ENCODE measurements around the gene NDUFS7. TPM values are rescaled to one million over a fixed set of nuclear protein-coding genes. Genes with fewer than 3 reads are reported as not detected.

Gene NDUFS7
- total and polyA plus RNA-seq, 7 donors = 177 to 423 (median 294) TPM

DNA sequence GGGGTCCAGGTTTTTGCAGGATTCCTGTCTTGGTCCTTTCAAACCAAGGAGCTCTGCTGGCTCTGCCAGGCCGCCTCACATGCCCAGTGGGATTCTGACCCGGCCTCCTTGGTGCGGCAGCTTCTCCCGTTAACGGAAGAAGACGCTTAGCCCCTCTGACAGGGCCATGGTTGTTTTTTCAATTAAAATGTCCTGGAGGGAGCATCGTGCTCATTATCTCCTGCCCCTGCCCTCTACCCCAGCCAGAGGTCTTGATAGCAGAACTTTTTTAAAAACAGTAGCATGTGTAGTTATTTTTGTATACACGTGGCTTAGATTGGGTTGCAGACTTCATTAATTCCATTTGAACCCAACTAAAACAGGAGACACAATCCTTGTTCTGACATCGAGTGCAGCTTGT, 43.0 kb downstream of the NDUFS7 start:
- intact Hi-C loops (cut with DNase I) = no loop called here
- ATAC-seq (no peak), DNase-seq (no peak)
- H3K9me3 ChIP-seq = no peaks in the 10 kb centered on the region
- TF ChIP-seq, protein P1, sequence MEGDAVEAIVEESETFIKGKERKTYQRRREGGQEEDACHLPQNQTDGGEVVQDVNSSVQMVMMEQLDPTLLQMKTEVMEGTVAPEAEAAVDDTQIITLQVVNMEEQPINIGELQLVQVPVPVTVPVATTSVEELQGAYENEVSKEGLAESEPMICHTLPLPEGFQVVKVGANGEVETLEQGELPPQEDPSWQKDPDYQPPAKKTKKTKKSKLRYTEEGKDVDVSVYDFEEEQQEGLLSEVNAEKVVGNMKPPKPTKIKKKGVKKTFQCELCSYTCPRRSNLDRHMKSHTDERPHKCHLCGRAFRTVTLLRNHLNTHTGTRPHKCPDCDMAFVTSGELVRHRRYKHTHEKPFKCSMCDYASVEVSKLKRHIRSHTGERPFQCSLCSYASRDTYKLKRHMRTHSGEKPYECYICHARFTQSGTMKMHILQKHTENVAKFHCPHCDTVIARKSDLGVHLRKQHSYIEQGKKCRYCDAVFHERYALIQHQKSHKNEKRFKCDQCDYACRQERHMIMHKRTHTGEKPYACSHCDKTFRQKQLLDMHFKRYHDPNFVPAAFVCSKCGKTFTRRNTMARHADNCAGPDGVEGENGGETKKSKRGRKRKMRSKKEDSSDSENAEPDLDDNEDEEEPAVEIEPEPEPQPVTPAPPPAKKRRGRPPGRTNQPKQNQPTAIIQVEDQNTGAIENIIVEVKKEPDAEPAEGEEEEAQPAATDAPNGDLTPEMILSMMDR (IDR thresholded peaks at IDR 0.05) = no peak
- 80 to 83% (median 83%) methylated on average over 9 of the region's 9 CpGs for WGBS, 3 donors
- H3K27ac ChIP-seq = no peak overlapping the region
- H3K4me1 ChIP-seq = no peaks in the 10 kb centered on the region
- H3K4me3 ChIP-seq = no peak overlapping the region
- H3K36me3 ChIP-seq (ENCODE audit: insufficient read depth in 1 of 2, low read depth in 1 of 2) = peaks cover 10 to 98% of the 10 kb centered on the region in 2 donors
- no peaks in the 10 kb centered on the region for H3K27me3 ChIP-seq (ENCODE audit: insufficient read depth in 3 of 3, low read length in 2 of 3)

DNA sequence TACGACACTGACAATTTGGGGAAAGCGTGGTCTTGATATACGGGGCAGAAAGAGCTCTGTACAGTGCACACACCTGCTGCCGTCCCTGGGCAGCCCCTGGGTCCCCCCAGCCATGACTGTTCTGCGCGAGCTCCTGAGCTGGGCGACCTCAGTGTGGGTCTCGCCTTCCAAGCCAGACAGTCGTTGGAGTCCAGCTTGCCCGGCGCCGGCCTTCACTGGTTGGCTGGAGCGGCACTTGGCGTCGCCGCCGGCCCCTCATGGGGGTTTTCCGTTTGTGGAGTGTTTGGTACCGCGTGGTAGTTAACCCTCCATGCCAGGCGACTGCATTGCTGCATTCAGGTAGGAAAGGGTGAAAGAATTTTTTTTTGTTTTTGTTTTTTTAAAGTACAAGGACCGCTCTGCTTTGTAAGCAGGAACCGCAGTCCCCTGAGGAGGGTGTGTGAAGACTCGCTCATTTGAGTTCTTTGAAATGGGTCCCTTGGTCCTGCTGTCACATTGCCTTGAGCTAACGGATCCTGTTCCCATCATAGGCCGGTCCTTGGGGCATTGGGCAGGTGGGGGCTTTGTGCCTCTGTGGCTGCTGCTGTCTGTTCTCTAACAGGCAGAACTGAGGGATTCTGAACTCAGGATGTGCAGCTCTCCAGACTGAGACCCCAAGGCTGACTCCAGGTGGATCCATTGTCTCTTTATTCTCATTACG, 43.7 kb downstream of the NDUFS7 start:
- WGBS, 3 donors = 85 to 90% (median 88%) methylated on average over 27 of the region's 27 CpGs
- H3K36me3 ChIP-seq (ENCODE audit: insufficient read depth in 1 of 2, low read depth in 1 of 2) = peaks cover 10 to 98% of the 10 kb centered on the region in 2 donors
- ATAC-seq = no peak
- no peak overlapping the region for H3K4me3 ChIP-seq
- no peak for DNase-seq
- H3K4me1 ChIP-seq = no peaks in the 10 kb centered on the region
- no peaks in the 10 kb centered on the region for H3K27me3 ChIP-seq (ENCODE audit: insufficient read depth in 3 of 3, low read length in 2 of 3)
- H3K9me3 ChIP-seq = no peaks in the 10 kb centered on the region
- TF ChIP-seq, protein P1 (IDR thresholded peaks at IDR 0.05) = no peak
- intact Hi-C loops (cut with DNase I) = no loop called here
- H3K27ac ChIP-seq = no peak overlapping the region

DNA sequence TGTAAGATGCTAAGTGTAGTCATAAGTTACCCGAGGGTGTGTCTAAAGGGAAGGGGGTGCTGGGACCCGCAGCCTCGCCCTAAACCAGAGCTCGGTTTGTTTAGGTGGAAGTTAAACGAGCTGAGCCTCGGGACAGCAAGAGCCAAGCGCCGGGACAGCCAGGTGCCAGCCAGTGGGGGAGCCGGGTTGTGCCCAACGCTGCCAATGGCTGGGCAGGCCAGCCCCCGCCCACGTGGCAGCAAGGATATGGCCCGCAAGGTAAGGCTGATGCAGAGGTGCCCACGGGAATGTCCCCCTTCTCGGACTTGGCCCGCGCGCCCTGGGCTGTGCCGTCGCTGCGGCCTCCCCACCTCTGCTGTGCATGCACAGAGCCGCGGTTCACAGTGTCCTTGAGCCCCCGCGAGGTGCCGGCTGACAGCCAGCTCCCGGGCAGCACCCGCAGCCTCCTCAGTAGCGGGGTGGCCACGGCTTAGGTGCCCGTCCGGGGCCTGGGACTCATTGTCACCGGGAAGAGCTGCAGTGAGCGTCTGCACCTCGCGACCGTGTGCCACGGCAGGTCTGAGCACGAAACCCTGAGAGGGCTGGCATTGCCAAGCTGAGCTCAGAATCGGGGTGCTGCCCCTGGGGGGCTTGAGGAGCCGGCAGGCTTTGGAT, 45.2 kb downstream of the NDUFS7 start:
- ATAC-seq (no peak), DNase-seq (no peak)
- Histone ChIP-seq H3K36me3 (ENCODE audit: insufficient read depth in 1 of 2, low read depth in 1 of 2) (peaks cover 10 to 98% of the 10 kb centered on the region in 2 donors), H3K27me3 (ENCODE audit: insufficient read depth in 3 of 3, low read length in 2 of 3) (no peaks in the 10 kb centered on the region), H3K4me1 (no peaks in the 10 kb centered on the region), H3K4me3 (no peak overlapping the region), H3K27ac (no peak overlapping the region), H3K9me3 (no peaks in the 10 kb centered on the region)
- TF ChIP-seq, protein P1 (IDR thresholded peaks at IDR 0.05) = no peak
- WGBS, 3 donors = 86 to 90% (median 87%) methylated on average over 41 of the region's 41 CpGs
- intact Hi-C loops (cut with DNase I) = no loop called here

GRCh38 chr19:1429750-1430149, 46.0 kb downstream of the NDUFS7 start:
- Histone ChIP-seq H3K36me3 (ENCODE audit: insufficient read depth in 1 of 2, low read depth in 1 of 2) (peaks cover 14 to 100% of the 10 kb centered on the region in 2 donors), H3K27me3 (ENCODE audit: insufficient read depth in 3 of 3, low read length in 2 of 3) (no peaks in the 10 kb centered on the region), H3K4me1 (no peaks in the 10 kb centered on the region), H3K4me3 (no peak overlapping the region), H3K9me3 (no peaks in the 10 kb centered on the region), H3K27ac (no peak overlapping the region)
- DNase-seq = no peak
- intact Hi-C loops (cut with DNase I) = no loop called here
- TF ChIP-seq, protein P1 (IDR thresholded peaks at IDR 0.05) = no peak
- WGBS, 3 donors = 75 to 80% (median 79%) methylated on average over 12 to 14 of the region's 14 CpGs
- ATAC-seq = no peak

Measured in psoas muscle (tissue), 8 donors.